ENCODE measurements around the gene FSCN2.

GRCh38 chr17:81481815-81482505 lies 46.2 kb upstream of the FSCN2 start:
- TF ChIP-seq, protein P1, sequence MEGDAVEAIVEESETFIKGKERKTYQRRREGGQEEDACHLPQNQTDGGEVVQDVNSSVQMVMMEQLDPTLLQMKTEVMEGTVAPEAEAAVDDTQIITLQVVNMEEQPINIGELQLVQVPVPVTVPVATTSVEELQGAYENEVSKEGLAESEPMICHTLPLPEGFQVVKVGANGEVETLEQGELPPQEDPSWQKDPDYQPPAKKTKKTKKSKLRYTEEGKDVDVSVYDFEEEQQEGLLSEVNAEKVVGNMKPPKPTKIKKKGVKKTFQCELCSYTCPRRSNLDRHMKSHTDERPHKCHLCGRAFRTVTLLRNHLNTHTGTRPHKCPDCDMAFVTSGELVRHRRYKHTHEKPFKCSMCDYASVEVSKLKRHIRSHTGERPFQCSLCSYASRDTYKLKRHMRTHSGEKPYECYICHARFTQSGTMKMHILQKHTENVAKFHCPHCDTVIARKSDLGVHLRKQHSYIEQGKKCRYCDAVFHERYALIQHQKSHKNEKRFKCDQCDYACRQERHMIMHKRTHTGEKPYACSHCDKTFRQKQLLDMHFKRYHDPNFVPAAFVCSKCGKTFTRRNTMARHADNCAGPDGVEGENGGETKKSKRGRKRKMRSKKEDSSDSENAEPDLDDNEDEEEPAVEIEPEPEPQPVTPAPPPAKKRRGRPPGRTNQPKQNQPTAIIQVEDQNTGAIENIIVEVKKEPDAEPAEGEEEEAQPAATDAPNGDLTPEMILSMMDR (IDR thresholded peaks at IDR 0.05), result no peak
- no peak for TF ChIP-seq POLR2A (IDR thresholded peaks at IDR 0.05)

All from Peyer's patch (tissue), 4 donors.